Large intestine (tissue), 3 donors: ENCODE measurements around the gene LANCL2. TPM values are rescaled to one million over a fixed set of nuclear protein-coding genes. Genes with fewer than 3 reads are reported as not detected.

Source experiments
- DNase-seq, 2 donors: peaks; one replicate each; pipeline versions ENCODE4 v3.0.0 to v3.0.0-alpha.2; 2013
- H3K27ac ChIP-seq: one replicate; pipeline ENCODE4 v1.5.1; 2013; ENCODE audit warnings: low read length
- H3K27me3 ChIP-seq: 2 replicates; pipeline ENCODE4 v1.6.1; 2013; ENCODE audit warnings: low read length; ENCODE audit not compliant: control insufficient read depth, insufficient read depth
- H3K36me3 ChIP-seq: 2 replicates; pipeline ENCODE4 v1.6.1; 2013; ENCODE audit warnings: low read length; ENCODE audit not compliant: control insufficient read depth, insufficient read depth
- H3K4me1 ChIP-seq: one replicate; pipeline ENCODE4 v1.6.1; 2013; ENCODE audit warnings: low read length; ENCODE audit not compliant: control insufficient read depth, insufficient read depth
- H3K4me3 ChIP-seq: one replicate; pipeline ENCODE4 v1.5.1; 2013; ENCODE audit warnings: low read length
- H3K9me3 ChIP-seq: one replicate; pipeline ENCODE4 v1.6.1; 2013; ENCODE audit warnings: mild to moderate bottlenecking, low read depth, low read length, moderate library complexity; ENCODE audit not compliant: control insufficient read depth
- WGBS: methylation state at CpG from one replicate; pipeline ENCODE4 v1.1.5; 2013; ENCODE audit warnings: low lambda C conversion rate; ENCODE audit not compliant: insufficient coverage; 5-methylcytosine and 5-hydroxymethylcytosine counted together
- polyA plus RNA-seq: library from polyadenylated mRNA; unstranded; fragments of 120-200 nt; gene quantifications from one replicate; pipeline ENCODE4 v1.2.1, GENCODE V29; 2013

Gene LANCL2
- polyA plus RNA-seq, 1 donor: 20.9 TPM

DNA sequence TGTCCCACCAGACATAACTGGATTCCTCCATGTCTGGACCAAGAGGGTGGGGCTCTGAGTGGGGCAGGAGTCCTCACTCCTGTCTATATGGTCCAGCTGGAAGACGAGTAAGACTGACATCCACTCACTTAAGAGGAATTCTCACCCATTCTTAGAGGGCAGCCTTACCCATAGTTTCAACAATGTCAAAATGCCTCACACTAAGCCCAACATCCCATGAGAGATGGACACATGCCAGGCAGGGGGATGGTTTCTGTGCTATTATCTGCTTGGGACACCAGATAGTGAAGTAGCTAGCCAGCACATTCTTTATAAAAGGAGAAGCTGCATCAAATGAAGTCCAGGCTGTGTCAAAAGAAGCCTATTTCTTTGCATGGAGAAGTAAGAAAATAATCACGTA is 4.7 kb upstream of the LANCL2 start:
- Histone ChIP-seq H3K4me1 (peaks cover 4% of the 10 kb centered on the region), H3K27me3 (peaks cover 10% of the 10 kb centered on the region), H3K27ac (no peak overlapping the region), H3K4me3 (no peak overlapping the region), H3K9me3 (no peaks in the 10 kb centered on the region), H3K36me3 (no peaks in the 10 kb centered on the region)
- WGBS: no CpG with 5 or more reads among the region's 2 CpGs
- DNase-seq: no peak

- Histone ChIP-seq H3K36me3 (no peaks in the 10 kb centered on the region), H3K4me3 (no peak overlapping the region), H3K4me1 (peaks cover 4% of the 10 kb centered on the region), H3K9me3 (no peaks in the 10 kb centered on the region), H3K27me3 (peaks cover 10% of the 10 kb centered on the region), H3K27ac (no peak overlapping the region)
- DNase-seq: no peak
- no CpG with 5 or more reads among the region's 6 CpGs for WGBS
These were observed 3.6 kb upstream of the LANCL2 start for GRCh38 chr7:55361560-55361959.

GRCh38 chr7:55362927-55363326 is 2.2 kb upstream of the LANCL2 start:
- H3K4me3 ChIP-seq: no peak overlapping the region
- WGBS: no CpG with 5 or more reads among the region's 20 CpGs

DNA sequence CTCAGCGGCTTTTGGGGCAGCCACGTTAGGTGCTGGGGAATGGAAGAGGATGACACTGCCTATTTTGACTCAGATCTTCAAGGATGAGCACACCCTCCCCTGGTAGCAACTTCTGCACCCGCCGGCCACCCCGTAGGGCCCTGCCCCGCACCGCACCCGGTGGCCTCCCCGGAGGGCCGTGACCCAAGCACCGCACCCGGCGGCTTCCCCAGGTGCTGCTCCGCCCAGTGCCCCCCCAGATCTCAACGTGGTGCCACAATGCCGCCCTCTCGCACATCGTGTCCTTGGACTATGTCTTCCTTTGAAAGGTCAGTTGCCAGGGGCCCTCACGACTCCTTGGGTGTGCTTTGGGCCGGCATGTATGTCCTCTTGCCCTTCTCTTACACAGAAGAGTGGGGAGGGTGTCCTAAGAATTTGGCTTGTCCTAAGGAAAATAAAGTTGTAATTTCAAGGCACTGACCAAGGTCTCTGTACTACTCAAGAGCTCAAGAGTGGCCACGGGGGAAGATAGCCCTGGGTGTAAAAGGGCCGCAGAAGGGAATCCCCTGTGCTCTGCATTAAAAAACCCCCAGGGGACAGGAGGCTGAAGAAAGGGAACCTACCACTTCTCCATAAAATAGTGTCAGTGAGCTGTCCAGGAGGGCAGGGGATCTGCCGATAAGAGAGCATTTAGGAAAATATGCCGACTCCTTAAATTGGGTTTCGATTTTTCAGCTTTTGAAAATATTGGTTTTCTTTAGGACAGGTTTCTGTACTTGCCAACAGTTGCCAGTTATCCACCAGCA is 1.6 kb upstream of the LANCL2 start:
- Histone ChIP-seq H3K4me1 (peaks cover 4% of the 10 kb centered on the region), H3K9me3 (no peaks in the 10 kb centered on the region), H3K27me3 (peaks cover 5% of the 10 kb centered on the region), H3K4me3 (no peak overlapping the region), H3K36me3 (no peaks in the 10 kb centered on the region), H3K27ac (no peak overlapping the region)
- DNase-seq: no peak
- no CpG with 5 or more reads among the region's 25 CpGs for WGBS

More at GRCh38 chr7:55362927-55363326, 2.2 kb upstream of the LANCL2 start:
- Histone ChIP-seq H3K27me3 (peaks cover 7% of the 10 kb centered on the region), H3K36me3 (no peaks in the 10 kb centered on the region), H3K4me1 (peaks cover 4% of the 10 kb centered on the region), H3K27ac (no peak overlapping the region), H3K9me3 (no peaks in the 10 kb centered on the region)
- no peak for DNase-seq

DNA sequence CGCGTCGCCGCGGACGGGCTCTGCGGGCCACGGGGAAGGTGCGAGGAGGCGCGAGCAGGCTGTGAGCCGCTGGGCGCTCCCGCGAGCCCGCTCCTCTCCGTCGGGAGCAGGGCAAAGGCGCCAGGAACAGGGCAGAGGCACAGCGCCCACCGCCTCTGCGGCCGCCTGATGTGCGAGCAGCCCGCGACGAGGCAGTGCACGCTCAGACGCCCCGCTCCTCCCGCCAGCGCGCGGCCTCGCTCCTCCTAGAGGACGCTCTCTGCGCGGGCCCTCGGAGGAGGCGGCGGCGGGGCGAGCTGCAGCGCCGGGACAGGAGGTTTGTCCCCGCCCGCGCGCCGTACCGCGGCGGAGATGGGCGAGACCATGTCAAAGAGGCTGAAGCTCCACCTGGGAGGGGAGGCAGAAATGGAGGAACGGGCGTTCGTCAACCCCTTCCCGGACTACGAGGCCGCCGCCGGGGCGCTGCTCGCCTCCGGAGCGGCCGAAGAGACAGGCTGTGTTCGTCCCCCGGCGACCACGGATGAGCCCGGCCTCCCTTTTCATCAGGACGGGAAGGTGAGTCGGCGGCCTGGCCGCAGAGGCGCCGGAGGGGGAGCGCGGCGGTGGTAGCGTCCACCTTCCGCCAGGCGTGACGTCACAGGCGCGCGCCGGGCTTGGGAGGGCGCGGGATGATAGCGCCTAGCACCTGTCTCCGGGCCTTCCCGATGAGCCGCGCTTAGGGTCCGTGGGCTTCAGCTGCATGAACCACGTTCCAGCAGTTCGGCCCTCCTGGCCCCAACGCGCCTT is 731 bp downstream of the LANCL2 start:
- Histone ChIP-seq H3K4me1 (peaks cover 13% of the 10 kb centered on the region), H3K9me3 (no peaks in the 10 kb centered on the region)
- DNase-seq: peak; percentile 96 to 99

DNA sequence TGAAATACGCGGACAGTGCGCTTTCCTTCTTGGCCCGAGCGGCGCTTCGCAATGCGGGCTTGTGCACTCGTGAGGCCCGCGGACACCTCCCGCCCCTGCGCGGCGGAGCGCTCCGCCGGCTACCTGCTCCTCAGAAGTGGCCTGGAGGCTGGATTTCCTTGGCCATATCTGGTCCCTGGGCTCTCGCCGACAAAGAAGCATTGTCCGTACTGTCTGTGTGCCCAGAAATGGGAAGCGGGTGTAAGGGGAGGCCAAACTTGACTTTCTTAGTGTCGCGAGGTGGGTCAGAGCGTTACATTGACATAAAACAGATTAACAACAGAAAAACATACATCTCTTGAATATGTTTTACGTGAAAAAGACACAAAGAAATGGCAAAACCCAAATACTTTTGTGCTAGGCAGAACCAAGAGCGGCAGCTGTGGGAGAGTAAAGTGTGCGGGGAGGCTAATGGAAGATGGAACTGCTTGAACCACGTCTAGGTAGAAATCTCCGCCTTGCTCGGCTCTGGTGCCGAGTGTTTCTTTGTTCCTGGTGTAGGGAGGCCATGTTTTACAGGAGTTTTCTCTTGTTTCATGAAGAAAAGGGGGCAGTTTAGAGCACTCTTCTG is 1.4 kb downstream of the LANCL2 start:
- H3K27me3 ChIP-seq: no peaks in the 10 kb centered on the region
- peak in 1 of 2 donors; percentile 25 for DNase-seq
- H3K9me3 ChIP-seq: no peaks in the 10 kb centered on the region
- peak overlapping the region; percentile 94 for H3K27ac ChIP-seq
- peak overlapping the region; percentile 93 for H3K4me3 ChIP-seq
- H3K36me3 ChIP-seq: no peaks in the 10 kb centered on the region
- peaks cover 13% of the 10 kb centered on the region for H3K4me1 ChIP-seq
- no CpG with 5 or more reads among the region's 32 CpGs for WGBS

More for the DNA sequence above, 731 bp downstream of the LANCL2 start:
- no CpG with 5 or more reads among the region's 101 CpGs for WGBS
- Histone ChIP-seq H3K4me3 (peak overlapping the region; percentile 93), H3K36me3 (no peaks in the 10 kb centered on the region), H3K27ac (peak overlapping the region; percentile 94), H3K27me3 (no peaks in the 10 kb centered on the region)

GRCh38 chr7:55367283-55367840 is 2.2 kb downstream of the LANCL2 start:
- DNase-seq: no peak
- Histone ChIP-seq H3K36me3 (no peaks in the 10 kb centered on the region), H3K4me3 (peak overlapping the region; percentile 93), H3K9me3 (no peaks in the 10 kb centered on the region), H3K27me3 (no peaks in the 10 kb centered on the region), H3K4me1 (peaks cover 13% of the 10 kb centered on the region), H3K27ac (peak overlapping the region; percentile 94)
- 100% methylated on average over 2 of the region's 19 CpGs for WGBS

- no peak overlapping the region for H3K4me3 ChIP-seq
- peaks cover 14% of the 10 kb centered on the region for H3K4me1 ChIP-seq
- H3K27me3 ChIP-seq: no peaks in the 10 kb centered on the region
- no peak overlapping the region for H3K27ac ChIP-seq
- WGBS: 80% methylated on average over 2 of the region's 8 CpGs
- DNase-seq: peak; percentile 64 to 76
- no peaks in the 10 kb centered on the region for H3K36me3 ChIP-seq
- H3K9me3 ChIP-seq: no peaks in the 10 kb centered on the region
These were observed 4.6 kb downstream of the LANCL2 start for GRCh38 chr7:55369427-55370400.

- DNase-seq: no peak
- Histone ChIP-seq H3K27ac (no peak overlapping the region), H3K27me3 (no peaks in the 10 kb centered on the region), H3K4me1 (peaks cover 13% of the 10 kb centered on the region), H3K4me3 (no peak overlapping the region), H3K36me3 (peaks cover 3% of the 10 kb centered on the region), H3K9me3 (no peaks in the 10 kb centered on the region)
- WGBS: 100% methylated on average over 1 of the region's 2 CpGs
These were observed 9.1 kb downstream of the LANCL2 start for GRCh38 chr7:55374213-55374612.
